H1 (cell line): ENCODE data around the gene FOSL2. TPM values are rescaled to one million over a fixed set of nuclear protein-coding genes. Genes with fewer than 3 reads are reported as not detected.

ENCODE experiments used
- CTCF ChIA-PET: fragments of 300-600 bp; sonication (Branson Sonifier 250); formaldehyde crosslinking; loops from one replicate; lab custom pipeline; 2021; ENCODE audit not compliant: partially characterized antibody; lab: Charles Lee
- POLR2A ChIA-PET: fragments of 300-600 bp; sonication (Branson Sonifier 250); formaldehyde crosslinking; loops from one replicate; lab custom pipeline; 2021; ENCODE audit warnings: inconsistent platforms; ENCODE audit not compliant: partially characterized antibody; lab: Charles Lee
- DNase-seq, 2 experiments: peaks; one replicate each; pipeline versions ENCODE4 v3.0.0 to v3.0.0-alpha.2; 2010 to 2022; ENCODE audit warnings: low spot score in 2 of 2, low read depth in 1 of 2, mixed read lengths in 1 of 2
- FAIRE-seq: peaks from 2 replicates; lab custom pipeline; 2011; peaks lifted over from hg19 to GRCh38; lab: Jason Lieb, UNC
- H2AFZ ChIP-seq: 2 replicates; pipeline ENCODE4 v1.8.1; 2012; ENCODE audit warnings: low read length, inconsistent platforms
- H2AK5ac ChIP-seq: 2 replicates; pipeline ENCODE4 v1.6.1; 2013; ENCODE audit warnings: low read depth, low read length
- H2BK120ac ChIP-seq: replicated peaks from 2 replicates; pipeline ENCODE3; 2013; ENCODE audit warnings: low read depth, low read length, inconsistent platforms
- H2BK12ac ChIP-seq: 2 replicates; pipeline ENCODE4 v1.6.1; 2013; ENCODE audit warnings: low read depth, low read length
- H2BK15ac ChIP-seq: 2 replicates; pipeline ENCODE4 v1.6.1; 2013; ENCODE audit warnings: low read length
- H2BK20ac ChIP-seq: 2 replicates; pipeline ENCODE4 v1.6.1; 2013; ENCODE audit warnings: low read length
- H2BK5ac ChIP-seq: 2 replicates; pipeline ENCODE4 v1.6.1; 2013; ENCODE audit warnings: low read depth, low read length
- H3K14ac ChIP-seq: 2 replicates; pipeline ENCODE4 v1.6.1; 2013; ENCODE audit warnings: inconsistent platforms; ENCODE audit not compliant: insufficient read length
- H3K18ac ChIP-seq: 2 replicates; pipeline ENCODE4 v1.6.1; 2013; ENCODE audit warnings: low read length; ENCODE audit errors: extremely low read depth
- H3K23ac ChIP-seq: 2 replicates; pipeline ENCODE4 v1.6.1; 2013; ENCODE audit warnings: inconsistent platforms; ENCODE audit not compliant: insufficient read length
- H3K23me2 ChIP-seq: 2 replicates; pipeline ENCODE4 v1.6.1; 2013; ENCODE audit warnings: low read depth, low read length
- H3K27ac ChIP-seq: 2 replicates; pipeline ENCODE4 v1.6.1; 2011; ENCODE audit warnings: low read depth, low read length, inconsistent platforms
- H3K27me3 ChIP-seq, 4 experiments: replicated peaks in 1 of 4; 1 replicate in 1 of 4; 2 replicates in 3 of 4; pipeline versions ENCODE4 v1.6.1 to v1.8.1; 2011 to 2013; ENCODE audit warnings: low read length in 3 of 4, mild to moderate bottlenecking in 3 of 4, inconsistent platforms in 2 of 4, mixed read lengths in 2 of 4, moderate library complexity in 1 of 4; ENCODE audit not compliant: control insufficient read depth in 3 of 4, insufficient read depth in 3 of 4; ENCODE audit errors: extremely low read depth in 1 of 4
- H3K36me3 ChIP-seq, 4 experiments: 2 replicates each; pipeline versions ENCODE4 v1.6.1 to v1.8.1; 2011 to 2013; ENCODE audit warnings: mild to moderate bottlenecking in 4 of 4, low read length in 3 of 4, moderate library complexity in 2 of 4, control low read depth in 1 of 4, inconsistent platforms in 1 of 4; ENCODE audit not compliant: insufficient read depth in 4 of 4, control insufficient read depth in 2 of 4
- H3K4ac ChIP-seq: replicated peaks from 2 replicates; pipeline ENCODE3; 2013; ENCODE audit warnings: low read length, low read depth, mixed read lengths, inconsistent platforms; ENCODE audit not compliant: insufficient read length
- H3K4me1 ChIP-seq, 4 experiments: replicated peaks in 1 of 4; 1 replicate in 1 of 4; 2 replicates in 3 of 4; pipeline versions ENCODE4 v1.6.1 to v1.8.1; 2011 to 2013; ENCODE audit warnings: low read length in 3 of 4, inconsistent platforms in 2 of 4, mixed read lengths in 1 of 4; ENCODE audit not compliant: insufficient read depth in 4 of 4, control insufficient read depth in 3 of 4
- H3K4me2 ChIP-seq, 2 experiments: 2 replicates each; pipeline versions ENCODE4 v1.6.1 to v1.8.1; 2011 to 2013; ENCODE audit warnings: low read depth in 2 of 2, low read length in 2 of 2, control low read depth in 1 of 2, inconsistent platforms in 1 of 2, mild to moderate bottlenecking in 1 of 2; ENCODE audit not compliant: insufficient read depth in 1 of 2
- H3K4me3 ChIP-seq, 4 experiments: fragments of 200-600, 300-600 bp in 1 of 4; sonication (generic), shearing (Covaris generic), sonication (Bioruptor Twin) in 1 of 4; 2 replicates each; pipeline versions ENCODE4 v1.5.1 to v1.8.1; 2011 to 2016; ENCODE audit warnings: low read length in 4 of 4, low read depth in 3 of 4, control low read depth in 2 of 4, inconsistent platforms in 2 of 4, mild to moderate bottlenecking in 2 of 4, mixed read lengths in 1 of 4, moderate library complexity in 1 of 4; ENCODE audit not compliant: insufficient read depth in 2 of 4; ENCODE audit errors: extremely low read depth in 1 of 4
- H3K56ac ChIP-seq: replicated peaks from 2 replicates; pipeline ENCODE3; 2013; ENCODE audit warnings: low read depth, mild to moderate bottlenecking, mixed read lengths, low read length, inconsistent platforms; ENCODE audit not compliant: insufficient read length
- H3K79me1 ChIP-seq: 2 replicates; pipeline ENCODE4 v1.6.1; 2013; ENCODE audit warnings: low read depth, low read length, control low read depth
- H3K79me2 ChIP-seq, 2 experiments: 2 replicates each; pipeline versions ENCODE4 v1.6.1 to v1.8.1; 2012 to 2013; ENCODE audit warnings: low read length in 2 of 2, mild to moderate bottlenecking in 2 of 2, inconsistent platforms in 1 of 2; ENCODE audit not compliant: insufficient read depth in 2 of 2, control insufficient read depth in 1 of 2
- H3K9ac ChIP-seq, 4 experiments: replicated peaks in 1 of 4; 1 replicate in 1 of 4; 2 replicates in 3 of 4; pipeline versions ENCODE4 v1.6.1 to v1.8.1; 2011 to 2013; ENCODE audit warnings: low read depth in 3 of 4, low read length in 3 of 4, control low read depth in 2 of 4, mild to moderate bottlenecking in 2 of 4, moderate library complexity in 2 of 4, inconsistent platforms in 1 of 4; ENCODE audit errors: extremely low read depth in 1 of 4
- H3K9me3 ChIP-seq, 2 experiments: 2 replicates each; pipeline versions ENCODE4 v1.6.1 to v1.8.1; 2012 to 2013; ENCODE audit warnings: mild to moderate bottlenecking in 2 of 2, moderate library complexity in 2 of 2, control low read depth in 1 of 2, inconsistent platforms in 1 of 2, low read depth in 1 of 2, low read length in 1 of 2, mixed read lengths in 1 of 2; ENCODE audit not compliant: insufficient read depth in 2 of 2
- H4K20me1 ChIP-seq, 2 experiments: replicated peaks in 1 of 2; 2 replicates each; pipeline versions ENCODE3 to v1.8.1; 2011 to 2013; ENCODE audit warnings: inconsistent platforms in 2 of 2, low read length in 2 of 2, mild to moderate bottlenecking in 1 of 2; ENCODE audit not compliant: insufficient read depth in 2 of 2, control insufficient read depth in 1 of 2
- H4K5ac ChIP-seq: 2 replicates; pipeline ENCODE4 v1.6.1; 2013; ENCODE audit warnings: low read length, low read depth, mixed read lengths, inconsistent platforms; ENCODE audit not compliant: insufficient read length
- H4K8ac ChIP-seq: 2 replicates; pipeline ENCODE4 v1.8.0; 2013; ENCODE audit warnings: mild to moderate bottlenecking, moderate library complexity, low read length, inconsistent platforms; ENCODE audit not compliant: insufficient read depth; ENCODE audit errors: extremely low read depth
- H4K91ac ChIP-seq: replicated peaks from 2 replicates; pipeline ENCODE3; 2013; ENCODE audit warnings: low read length, mixed read lengths, inconsistent platforms; ENCODE audit not compliant: insufficient read length
- CREB1 ChIP-seq: IDR thresholded peaks from 2 replicates; pipeline ENCODE4 v1.6.1; 2012; ENCODE audit warnings: inconsistent platforms
- EZH2 ChIP-seq: fragments of 200-600 bp; sonication (generic); IDR thresholded peaks from 2 replicates; pipeline ENCODE4 v1.7.1; 2012; ENCODE audit warnings: low read depth, mild to moderate bottlenecking, moderate library complexity, low read length, inconsistent platforms; ENCODE audit not compliant: severe bottlenecking
- FOSL1 ChIP-seq: IDR thresholded peaks from 2 replicates; pipeline ENCODE4 v1.6.1; 2011; ENCODE audit warnings: mild to moderate bottlenecking, low read depth, low read length, moderate library complexity; ENCODE audit not compliant: insufficient read depth
- WGBS, 2 experiments: shearing (Covaris generic) in 1 of 2; methylation state at CpG; one replicate each; pipeline versions ENCODE4 v1.1.6 to v1.1.7; 2013 to 2015; ENCODE audit warnings: low lambda C conversion rate in 2 of 2, mixed read lengths in 2 of 2, inconsistent platforms in 1 of 2, low coverage in 1 of 2, missing lambda C conversion rate in 1 of 2; ENCODE audit not compliant: insufficient replicate concordance in 2 of 2, insufficient coverage in 1 of 2, insufficient read length in 1 of 2; ENCODE audit errors: extremely low coverage in 1 of 2, missing lambda C conversion rate in 1 of 2; 5-methylcytosine and 5-hydroxymethylcytosine counted together
- polyA plus RNA-seq, 7 experiments: library from polyadenylated mRNA; depleted of rRNA in 3 of 7; stranded (reverse) in 5 of 7; unstranded in 2 of 7; fragments of >200 nt in 5 of 7; fragments of 200-250 nt in 2 of 7; gene quantifications; 1 replicate in 5 of 7; 2 replicates in 1 of 7; 4 replicates in 1 of 7; pipeline versions ENCODE4 v1.2.1 to v1.2.3, GENCODE V29; 2011 to 2013; ENCODE audit warnings: missing spikeins in 2 of 7, mixed read lengths in 2 of 7
- total RNA-seq: library from RNA; stranded (reverse); fragmentation: NEBNext Ultra II Directional; extraction: Animal tissue kit (Norgen Biotek cat#: 25700); gene quantifications from 2 replicates; pipeline ENCODE4 v1.2.1, GENCODE V29; 2021

FOSL2 gene
- total and polyA plus RNA-seq, 2 of the 8 experiments (the other 6 are each of a cell fraction or from before 2014, with no cell fraction given) = 1.5 to 4.5 TPM

- no peaks in the 10 kb centered on the region for H4K20me1 ChIP-seq
- H3K79me2 ChIP-seq = no peaks in the 10 kb centered on the region
- no peak overlapping the region for H3K23ac ChIP-seq
- no peaks in the 10 kb centered on the region for H3K23me2 ChIP-seq
- H2AFZ ChIP-seq = no peak overlapping the region
- H4K8ac ChIP-seq = no peak overlapping the region
- H3K27ac ChIP-seq = no peak overlapping the region
- H3K36me3 ChIP-seq = no peaks in the 10 kb centered on the region
- POLR2A ChIA-PET = no interaction called here
- no peak overlapping the region for H2BK15ac ChIP-seq
- no peaks in the 10 kb centered on the region for H3K27me3 ChIP-seq
- H2BK12ac ChIP-seq = no peak overlapping the region
- TF ChIP-seq CREB1 (no peak), EZH2 (no peak), FOSL1 (no peak)
- no peak overlapping the region for H3K14ac ChIP-seq
- H4K5ac ChIP-seq = no peak overlapping the region
- H3K4ac ChIP-seq = no peak overlapping the region
- H2BK20ac ChIP-seq = no peak overlapping the region
- H2BK120ac ChIP-seq = no peak overlapping the region
- H3K9me3 ChIP-seq = no peaks in the 10 kb centered on the region
- WGBS, 2 experiments = 100% methylated on average over 9 of the region's 9 CpGs; no CpG with 5 or more reads in 1 of the 2 experiments
- H3K4me1 ChIP-seq = peaks cover 2 to 7% (median 4%) of the 10 kb centered on the region in 4 experiments
- no peak overlapping the region for H3K9ac ChIP-seq
- CTCF ChIA-PET = no interaction called here
- no peak overlapping the region for H3K4me3 ChIP-seq
- no peaks in the 10 kb centered on the region for H3K79me1 ChIP-seq
- no peak overlapping the region for H3K4me2 ChIP-seq
- H3K56ac ChIP-seq = no peak overlapping the region
- DNase-seq = no peak
- no peak overlapping the region for H4K91ac ChIP-seq
- H2BK5ac ChIP-seq = no peak overlapping the region
- H3K18ac ChIP-seq = no peak overlapping the region
- H2AK5ac ChIP-seq = no peak overlapping the region
- FAIRE-seq = no peak
These were observed 45.1 kb upstream of the FOSL2 start for GRCh38 chr2:28347596-28347995.
